ENCODE data around the gene SPAG17.
A peak's percentile ranks its signal among the peaks of the same experiment; 100 is the strongest.

SPAG17 gene

DNA sequence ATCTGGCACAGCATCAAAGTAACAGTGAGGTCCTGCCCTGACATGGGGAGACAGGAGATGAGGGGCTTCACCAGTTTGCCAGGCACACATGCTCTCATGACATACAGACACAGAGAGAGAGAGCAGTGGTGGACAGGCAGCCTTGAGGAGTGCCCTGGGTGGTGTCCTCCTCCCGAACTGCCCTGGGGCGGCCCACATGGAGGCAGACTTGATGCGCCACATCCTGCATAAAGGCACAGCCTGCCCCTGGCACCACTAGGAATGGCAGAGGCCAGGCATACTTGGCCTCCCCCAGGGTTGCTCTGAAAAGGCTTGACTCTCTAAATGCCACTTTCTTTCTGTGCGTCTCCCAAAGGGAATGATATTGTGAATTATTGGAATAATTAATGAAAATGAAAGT, 67.5 kb downstream of the SPAG17 start:
- no peak for DNase-seq

DNA sequence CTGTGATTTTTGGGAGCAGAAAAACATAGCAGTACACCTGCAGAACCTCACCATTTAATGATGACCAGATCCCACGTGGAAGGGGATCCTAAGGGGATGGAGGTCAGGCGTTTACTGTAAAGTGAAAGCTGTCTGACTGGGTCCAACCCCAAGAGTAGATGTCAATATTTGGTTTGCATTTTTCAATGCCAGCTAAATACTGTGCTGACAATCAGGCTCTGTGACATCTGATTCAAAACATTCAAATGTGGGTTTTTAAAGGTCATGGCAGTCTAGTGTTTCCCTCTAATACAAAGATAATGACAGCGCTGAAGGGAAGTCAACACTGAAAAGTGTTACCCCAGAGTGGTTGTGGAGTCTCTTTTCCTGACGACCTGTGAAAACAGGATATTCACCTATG, 68.1 kb downstream of the SPAG17 start:
- DNase-seq, result no peak

DNA sequence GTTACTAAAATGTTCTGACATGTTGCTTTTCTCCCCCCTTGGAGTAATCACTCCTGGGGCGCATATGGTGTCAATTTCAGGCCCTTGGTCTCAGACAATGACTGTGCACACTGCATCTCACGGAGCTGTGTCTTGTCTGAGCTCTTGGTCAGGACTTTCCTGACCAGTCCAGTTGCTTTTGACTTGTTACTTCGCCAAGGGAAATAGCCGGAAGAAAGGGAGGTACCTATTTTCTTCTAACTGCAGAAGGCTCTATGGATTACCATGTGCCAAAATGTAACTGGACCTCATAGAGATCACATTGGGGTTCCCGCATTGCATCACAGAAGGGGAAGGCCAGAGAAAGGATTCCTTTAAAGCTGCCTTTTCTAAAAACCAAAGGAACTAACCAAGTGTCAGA, 68.6 kb downstream of the SPAG17 start:
- no peak for DNase-seq

DNA sequence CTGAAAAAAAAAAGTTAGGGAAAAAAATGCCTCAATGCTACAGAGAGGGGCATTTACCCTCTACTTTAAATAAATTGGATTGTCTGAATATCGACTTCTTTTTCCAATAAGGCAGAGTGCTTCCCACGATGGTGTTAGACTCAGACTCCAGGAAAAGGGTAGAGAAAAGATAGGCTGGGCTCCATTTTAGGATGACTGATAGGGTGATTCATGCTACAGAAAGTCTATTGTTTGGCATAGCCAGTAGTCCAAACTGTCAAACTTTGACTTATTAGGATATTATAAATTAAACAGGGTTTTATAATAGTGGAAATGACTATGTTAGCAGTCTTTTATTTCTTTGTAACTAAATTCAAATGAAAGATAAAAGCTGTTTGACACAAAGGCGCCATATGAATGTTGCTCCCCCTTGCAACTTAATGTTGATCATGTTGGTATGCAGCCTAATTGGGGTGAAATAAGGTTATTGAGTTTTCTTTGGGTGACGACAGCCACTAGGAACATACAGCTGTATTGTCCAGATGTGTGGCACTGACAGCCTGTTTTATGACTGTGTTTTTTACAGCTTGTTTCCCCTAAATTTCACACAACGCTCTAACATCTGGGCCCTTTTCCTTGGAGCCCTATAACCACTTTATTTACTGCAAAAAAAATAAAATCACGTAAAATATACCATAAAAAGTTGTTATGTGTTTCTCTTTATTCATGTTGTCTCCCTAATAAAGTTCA, 69.3 kb downstream of the SPAG17 start:
- no peak for DNase-seq

DNA sequence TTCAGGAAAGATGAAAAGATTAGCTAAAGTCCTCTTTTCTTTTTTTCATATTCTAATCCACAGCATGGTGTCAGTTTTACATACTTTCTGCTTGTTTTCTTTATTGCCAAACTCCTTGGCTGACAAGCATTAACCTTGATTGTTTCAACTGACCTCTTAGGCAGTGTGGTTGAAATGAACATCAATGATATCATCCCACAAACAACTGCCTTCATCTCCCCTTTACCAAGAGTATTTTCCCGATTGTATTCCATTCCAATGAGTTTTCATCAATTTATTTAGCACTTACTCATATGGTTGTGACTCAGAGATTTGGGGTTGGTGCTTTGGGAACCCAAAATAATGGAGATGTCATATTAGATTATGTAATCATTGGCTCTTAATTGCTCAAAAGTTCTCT, 71.8 kb downstream of the SPAG17 start:
- DNase-seq, result no peak

DNA sequence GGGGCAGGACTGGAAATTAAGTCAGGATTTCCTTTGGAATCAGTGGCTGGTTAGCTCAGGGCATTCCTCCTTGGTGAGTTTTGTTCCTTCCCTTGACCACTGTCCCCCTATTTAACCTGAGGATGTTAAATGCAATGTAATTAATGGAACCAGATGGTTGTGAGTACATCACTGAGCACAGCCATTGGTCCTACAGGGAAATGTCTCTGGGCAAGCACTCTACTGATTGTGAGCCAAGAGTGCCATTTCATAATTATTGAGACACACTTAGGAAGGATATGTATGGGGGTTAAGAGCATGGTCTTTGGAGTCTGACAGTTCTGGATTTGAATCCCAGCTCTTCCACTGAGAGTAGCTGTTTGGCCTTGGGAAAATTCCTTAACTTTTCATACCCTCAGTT, 74.4 kb downstream of the SPAG17 start:
- no peak for DNase-seq

DNA sequence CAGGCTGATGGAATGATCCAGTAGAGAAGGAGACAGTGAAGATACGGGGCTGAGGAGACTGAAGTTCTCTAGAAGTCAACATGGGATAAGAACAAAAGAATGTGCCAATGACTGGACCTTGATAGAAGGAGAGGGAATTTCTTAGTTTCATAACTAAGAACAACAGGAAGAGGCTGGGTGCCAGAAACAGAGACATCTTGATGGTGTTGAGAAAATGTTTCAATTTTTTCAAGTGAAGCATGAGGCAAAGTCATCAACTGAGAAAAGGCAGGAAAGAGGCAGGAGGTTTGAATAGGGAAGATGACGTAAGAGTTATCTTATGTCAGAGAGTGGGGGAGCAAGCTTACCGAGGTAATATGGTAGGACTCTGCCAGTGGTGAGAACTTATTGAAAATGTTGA, 80.1 kb downstream of the SPAG17 start:
- no peak for DNase-seq

DNA sequence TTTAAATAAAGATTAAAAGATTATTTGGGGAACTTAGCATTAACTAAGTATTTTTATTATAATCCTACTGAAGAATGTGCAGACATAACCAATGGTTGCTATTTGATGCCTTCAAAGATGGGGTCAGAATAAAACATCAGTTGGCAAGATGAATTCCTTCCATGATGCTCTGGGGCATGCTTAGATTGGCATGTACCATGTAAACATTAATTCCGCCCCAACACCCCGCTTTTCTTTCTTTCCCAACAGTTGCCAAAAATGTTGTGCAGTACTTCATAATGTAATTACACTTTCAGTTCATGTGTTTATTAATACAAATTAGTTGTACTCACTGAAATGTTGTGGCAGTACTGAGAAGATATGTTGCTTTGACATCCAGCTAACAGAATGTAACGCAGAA, 82.6 kb downstream of the SPAG17 start:
- DNase-seq, result no peak

DNA sequence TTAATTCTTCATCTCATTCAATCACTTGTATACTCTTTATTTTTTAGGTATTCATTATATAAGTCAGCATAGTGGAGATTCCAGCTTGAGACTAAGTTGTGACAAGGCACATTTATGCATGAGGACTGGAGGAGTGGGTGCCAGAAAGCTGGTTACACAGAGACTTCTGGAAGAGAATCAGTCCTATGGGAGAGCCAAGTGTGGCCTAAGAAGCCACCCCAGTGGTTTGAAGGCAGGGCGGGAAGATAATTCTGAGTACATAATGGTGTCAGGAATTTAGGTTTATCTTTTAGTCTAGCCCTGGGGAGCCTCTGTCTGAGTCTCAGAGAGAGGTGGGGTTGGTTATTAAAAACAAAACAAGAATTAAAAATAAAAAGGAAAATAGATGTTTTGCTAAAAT, 83.0 kb downstream of the SPAG17 start:
- no peak for DNase-seq

DNA sequence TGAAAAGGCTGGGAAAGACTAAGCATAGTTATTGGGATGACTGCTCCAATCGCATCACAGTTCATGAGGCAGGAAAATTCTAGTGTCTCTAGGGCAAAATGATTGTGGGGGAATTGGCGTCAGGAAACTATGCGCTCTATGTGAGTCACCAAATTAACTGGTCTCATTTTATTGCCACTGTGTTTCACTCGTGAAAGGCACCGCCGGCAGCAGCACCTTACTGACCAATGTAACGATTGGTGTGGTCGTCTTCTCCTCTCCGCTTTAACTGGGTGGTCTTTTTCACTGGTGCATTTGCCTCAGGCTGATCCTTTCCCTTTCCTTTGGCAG, 83.5 kb downstream of the SPAG17 start:
- no peak for DNase-seq

DNA sequence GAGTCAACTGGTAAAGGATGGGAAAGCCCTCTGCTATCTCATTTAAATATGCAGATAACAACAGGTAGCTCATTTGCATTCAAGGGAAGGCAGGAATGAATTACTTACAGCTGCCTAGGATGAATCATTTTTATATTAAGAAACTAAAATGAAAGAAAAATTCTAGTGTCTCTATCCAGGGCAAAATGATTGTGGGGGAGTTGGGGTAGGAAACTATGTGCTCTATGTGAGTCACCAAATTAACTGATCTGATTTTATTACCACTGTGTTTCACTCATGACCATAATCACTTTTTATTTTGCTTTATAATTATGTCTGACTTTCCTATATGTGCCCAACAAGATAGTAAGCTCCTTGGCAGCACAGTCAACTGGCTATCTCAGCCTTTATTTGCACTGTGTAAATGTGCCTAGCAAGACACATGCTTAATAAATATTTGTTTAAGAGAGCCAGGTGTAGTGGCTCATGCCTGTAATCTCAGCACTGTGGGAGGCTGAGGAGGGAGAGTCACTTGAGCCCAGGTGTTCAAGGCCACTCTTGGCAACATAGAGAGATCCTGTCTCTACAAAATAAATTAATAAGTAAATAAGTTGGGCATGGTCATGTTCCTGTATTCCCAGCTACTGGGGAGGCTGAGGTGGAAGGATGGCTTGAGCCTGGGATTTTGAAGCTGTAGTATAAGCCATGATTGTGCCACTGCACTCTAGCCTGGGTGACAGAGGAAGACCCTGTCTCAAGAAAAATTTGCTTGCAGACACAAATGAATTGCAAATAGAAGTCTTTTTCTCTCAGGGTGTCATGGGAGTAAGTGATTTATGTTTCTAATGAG, 84.1 kb downstream of the SPAG17 start:
- DNase-seq, result no peak

DNA sequence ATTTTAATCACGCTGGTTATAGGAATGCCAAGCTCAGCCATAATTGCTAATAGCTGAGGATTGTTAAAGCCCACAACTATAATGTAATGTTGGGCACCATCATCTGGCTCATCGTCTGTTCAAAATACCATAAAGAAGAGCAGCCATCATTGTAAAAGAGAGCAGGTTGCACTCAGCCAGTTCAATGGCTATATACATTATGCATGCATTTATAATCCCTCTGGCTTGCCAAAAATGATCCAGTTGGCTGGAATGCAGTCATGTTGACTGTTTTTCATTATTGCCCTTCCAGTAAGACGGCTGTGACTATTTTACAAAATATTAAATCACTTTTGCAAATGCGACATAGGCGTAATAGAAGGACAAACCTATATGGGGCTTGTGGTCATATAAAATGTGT, 85.3 kb downstream of the SPAG17 start:
- no peak for DNase-seq

DNA sequence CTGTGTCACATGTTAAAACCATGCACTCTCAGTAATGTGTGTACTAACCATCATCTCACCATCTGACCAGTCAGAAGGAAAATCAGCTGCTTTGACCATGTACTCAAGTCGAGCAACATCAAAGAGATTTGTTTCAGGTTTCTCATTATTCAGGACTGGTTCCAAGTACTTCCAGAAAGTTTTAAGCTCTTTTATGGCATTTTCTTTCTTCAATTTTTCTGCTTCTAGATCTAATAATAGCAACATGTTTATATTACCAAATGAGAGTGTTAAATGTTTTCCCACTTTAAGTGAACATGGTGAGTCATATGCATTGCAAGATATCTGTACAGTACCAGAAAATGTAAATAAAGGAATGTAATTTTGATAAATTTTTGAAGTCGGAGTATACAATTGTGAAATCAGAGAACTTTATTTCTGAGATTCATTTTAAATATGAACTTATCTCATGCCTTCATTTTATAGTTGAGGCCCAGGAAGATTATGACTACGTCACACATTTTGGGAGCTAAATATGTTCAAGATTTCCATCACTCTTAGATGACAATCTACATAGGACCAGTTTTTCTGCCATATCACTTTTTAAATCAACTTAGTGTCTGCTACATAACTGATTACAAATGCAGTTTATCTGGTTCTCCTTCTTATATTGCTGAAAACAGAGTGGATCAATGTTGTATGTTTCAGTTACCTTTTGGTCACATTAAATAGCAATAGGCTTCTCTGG, 87.2 kb downstream of the SPAG17 start:
- no peak for DNase-seq

DNA sequence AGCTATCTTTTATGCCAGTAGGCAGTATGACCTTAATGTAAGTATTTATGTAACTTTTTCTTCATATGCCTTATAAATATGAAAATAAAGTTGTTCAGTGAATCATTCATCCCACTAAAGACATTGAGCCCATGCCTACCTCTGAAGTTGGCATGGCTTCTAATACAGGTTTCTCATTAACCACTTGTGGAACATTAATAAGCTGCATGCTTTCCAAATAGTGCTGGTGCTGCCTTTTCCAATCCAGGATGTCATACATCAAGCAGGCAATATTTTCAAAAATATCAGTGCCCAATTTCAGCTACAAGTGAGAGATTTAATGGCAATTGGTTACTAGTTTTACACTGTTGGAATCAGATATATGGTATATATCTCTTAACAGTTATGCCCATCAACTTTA, 92.0 kb downstream of the SPAG17 start:
- no peak for DNase-seq

DNA sequence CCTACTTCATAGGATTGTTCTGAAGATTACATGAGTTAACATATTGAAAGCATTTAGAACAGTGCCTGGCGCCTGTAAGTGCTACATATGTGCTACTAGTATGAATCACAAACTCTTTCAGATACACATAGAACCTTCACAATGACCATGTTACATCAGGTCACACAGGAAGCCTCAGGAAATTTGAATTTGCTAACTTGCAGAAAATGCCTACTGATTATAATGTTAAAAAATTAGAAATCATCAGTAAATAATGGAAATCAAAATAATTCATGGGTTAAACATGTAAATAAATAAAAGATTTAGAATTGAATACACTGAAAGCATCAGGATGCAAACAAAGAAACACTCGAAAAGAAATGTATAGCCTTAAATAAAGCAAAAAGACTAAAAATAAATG, 94.9 kb downstream of the SPAG17 start:
- no peak for DNase-seq

DNA sequence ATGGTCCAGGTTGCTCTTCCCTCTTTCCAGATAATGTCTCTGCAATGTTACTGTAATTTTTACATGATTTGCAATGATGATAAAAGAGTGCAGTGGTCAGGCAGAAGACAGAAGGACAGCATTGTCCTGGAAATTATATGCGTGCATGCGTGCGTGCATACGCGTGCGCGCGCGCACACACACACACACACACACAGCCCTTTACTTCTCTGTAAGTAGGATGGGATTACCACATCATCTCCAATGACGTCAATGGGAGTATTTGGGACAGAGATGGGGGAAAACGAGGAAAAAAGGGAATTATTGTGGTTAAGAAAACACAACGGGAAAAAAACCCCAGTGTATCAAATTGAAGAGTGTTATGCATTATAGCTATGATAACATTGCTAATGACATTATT, 99.7 kb downstream of the SPAG17 start:
- no peak for DNase-seq

DNA sequence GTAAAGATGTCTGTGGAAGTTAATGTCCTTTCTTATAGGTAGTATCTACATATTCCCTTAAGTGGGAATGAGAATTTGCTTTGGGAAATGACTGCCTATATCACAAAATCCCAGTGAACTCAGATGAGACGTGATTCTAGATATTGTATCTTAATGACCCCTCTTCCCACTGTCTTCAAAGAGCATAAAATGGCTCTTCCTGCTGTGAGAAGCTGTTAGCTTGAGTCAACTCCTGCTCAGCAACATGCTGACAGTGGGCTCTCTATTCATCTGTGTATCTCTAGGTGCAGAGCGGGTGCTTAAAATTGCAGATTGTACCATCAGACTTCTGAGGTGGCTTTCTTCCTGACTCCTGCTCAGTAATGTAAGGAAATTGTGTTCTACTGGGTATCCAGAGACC, 100.6 kb downstream of the SPAG17 start:
- DNase-seq, result no peak

DNA sequence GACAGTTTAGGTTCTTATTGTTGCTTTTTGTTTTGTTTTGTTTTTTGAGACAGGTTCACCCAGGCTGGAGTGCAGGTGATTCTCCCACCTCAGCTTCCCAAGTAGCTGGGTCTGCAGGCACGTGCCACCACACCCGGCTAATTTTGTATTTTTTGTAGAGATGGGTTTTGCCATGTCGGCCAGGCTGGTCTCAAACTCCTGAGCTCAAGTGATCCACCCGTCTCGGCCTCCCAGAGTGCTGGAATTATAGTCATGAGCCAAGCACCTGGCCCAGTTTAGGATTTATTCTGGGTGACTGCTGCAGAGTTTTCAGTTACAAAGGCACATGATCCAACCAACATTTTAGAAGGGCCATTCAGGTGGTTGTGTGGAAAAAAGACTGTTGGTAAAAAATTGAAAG, 102.0 kb downstream of the SPAG17 start:
- no peak for DNase-seq

DNA sequence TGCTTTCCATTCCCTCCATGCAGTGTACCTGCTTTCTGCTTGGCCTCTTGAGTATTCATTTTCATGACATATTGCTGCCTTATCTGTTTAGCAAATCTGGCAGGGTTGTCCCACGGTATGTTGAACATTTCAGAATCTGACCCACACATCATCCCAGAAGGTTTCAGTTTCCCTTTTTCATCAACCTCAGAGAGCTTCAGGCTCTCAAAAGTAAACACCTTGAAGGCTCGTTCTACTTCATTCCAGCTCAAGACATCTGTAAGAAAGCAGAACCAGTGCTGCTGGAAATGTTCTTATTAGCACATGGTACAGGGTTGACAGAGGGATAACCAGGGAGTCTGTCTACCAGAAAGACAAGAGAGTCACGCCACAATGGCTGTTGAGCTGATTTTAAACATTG, 103.6 kb downstream of the SPAG17 start:
- no peak for DNase-seq

DNA sequence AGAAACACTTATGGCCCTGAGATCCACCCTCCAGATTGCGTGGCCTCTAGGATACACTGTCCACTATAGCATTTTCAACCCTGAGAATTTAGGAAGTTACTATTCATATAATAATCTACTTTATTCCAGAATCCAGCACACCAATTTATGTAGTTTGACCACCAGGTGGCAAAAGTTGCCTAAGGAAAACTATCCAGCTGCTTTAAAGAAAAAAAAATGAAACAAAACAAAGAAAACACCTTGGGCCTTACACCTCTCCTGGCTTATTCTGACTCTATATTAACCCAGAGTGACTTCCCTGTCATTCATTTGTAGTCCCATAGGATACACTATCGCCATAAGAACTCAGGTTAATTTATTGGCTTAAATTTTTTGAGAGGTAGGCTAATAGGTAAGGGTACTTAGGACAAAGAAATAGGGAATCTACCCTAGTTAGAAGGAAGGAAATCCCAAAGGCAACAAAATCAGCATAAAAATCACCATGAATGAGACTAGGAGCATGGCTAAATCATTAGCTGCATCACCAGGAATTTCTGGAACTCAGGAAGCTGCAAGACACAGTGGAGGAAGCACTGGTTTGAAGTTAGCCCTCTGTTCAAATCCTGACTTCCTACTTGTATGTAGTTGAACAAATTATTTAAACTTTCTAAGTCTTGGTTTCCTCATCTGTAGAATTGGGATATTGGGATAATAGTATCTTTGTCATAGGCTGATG, 107.5 kb downstream of the SPAG17 start:
- peak; percentile 28 to 55 for DNase-seq

DNA sequence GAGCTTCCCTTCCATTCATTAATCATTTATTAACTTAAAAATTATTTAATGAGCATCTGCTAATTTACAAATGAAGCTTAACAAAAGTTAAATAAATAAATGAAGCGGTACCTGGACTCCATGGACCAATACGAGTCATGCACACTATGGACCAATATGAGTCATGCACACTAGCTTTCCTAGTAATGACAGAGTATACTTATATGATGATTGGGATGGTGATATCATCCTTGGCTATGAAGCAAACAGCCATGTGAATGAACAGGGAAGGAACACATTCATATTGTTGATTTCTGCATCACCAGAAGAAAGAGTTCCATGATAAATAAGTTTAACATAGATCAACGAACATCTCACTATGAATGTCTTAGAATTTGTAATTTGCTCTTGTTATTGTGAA, 109.9 kb downstream of the SPAG17 start:
- DNase-seq, result no peak

DNA sequence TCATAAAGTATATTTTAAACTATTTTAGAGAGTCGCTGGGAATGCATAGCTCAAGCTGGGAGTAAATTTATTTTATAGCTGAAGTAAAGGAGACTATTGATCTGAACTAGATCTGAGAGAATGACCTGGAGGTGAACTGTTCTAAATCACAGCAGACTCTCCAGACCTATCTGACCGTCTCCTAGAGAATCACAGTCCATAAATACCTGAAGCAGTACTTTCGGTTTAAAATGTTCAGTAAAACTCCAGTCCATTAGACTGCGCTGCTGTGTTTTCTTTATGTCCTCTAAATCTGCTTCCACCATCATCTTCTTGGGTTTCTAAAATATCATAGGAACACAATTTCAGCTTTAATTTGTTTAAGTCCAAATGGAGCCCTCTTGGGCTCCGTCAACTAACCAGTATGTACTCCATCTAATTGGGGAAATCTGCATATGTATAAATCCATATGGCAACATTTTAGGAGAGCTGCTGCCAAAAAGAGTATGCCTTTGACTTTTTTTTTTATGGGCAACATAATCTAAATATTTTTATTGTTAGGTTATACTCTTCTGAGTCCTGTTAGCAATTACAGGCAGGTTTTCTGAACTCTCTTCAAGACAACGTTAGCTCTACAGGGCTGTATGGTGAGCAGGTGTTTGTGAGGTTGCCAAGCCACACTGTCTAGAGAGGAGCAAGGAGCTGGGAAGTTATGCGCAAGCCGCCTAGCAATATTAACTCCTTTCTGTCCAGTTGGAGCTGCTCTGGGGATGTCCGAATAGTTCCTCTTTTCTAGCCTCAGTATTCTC, 111.2 kb downstream of the SPAG17 start:
- peak in 1 of 2 experiments; percentile 14 for DNase-seq

DNA sequence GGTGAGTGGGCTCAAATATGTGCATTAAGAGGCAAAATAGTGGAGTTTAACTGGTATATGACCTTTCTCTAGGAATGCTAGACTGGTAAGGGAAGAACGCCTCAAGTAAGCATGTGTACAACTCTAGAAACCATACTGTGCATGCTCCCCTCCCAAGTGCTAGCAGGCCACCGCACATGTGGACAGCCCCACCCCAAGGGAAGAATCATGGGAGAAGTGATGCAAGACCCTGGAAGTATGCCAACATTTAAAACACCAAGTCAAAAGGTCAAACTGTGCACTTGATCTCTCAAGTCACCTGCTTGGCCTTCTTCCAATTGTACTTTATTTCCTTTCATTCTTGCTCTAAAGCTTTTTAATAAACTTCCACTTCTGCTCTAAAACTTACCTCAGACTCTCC, 135.0 kb downstream of the SPAG17 start:
- no peak for DNase-seq
